Renal cortex interstitium (tissue), 11 donors: Measurements from ENCODE around the gene ETV1. TPM values are rescaled to one million over a fixed set of nuclear protein-coding genes. Genes with fewer than 3 reads are reported as not detected.
A peak's percentile ranks its signal among the peaks of the same experiment; 100 is the strongest.

Experiments
- DNase-seq, 11 donors: peaks; one replicate each; pipeline ENCODE4 v3.0.0-alpha.2; 2013; ENCODE audit warnings: low read depth in 9 of 11, low spot score in 4 of 11; ENCODE audit errors: extremely low read depth in 1 of 11
- polyA plus RNA-seq, 3 donors: library from polyadenylated mRNA; unstranded; fragments of 120-200 nt; gene quantifications; one replicate each; pipeline ENCODE4 v1.2.1, GENCODE V29; 2013; ENCODE audit not compliant: insufficient read length in 3 of 3

Gene ETV1
- polyA plus RNA-seq, 3 donors, result 34.0 to 40.5 (median 39.4) TPM

GRCh38 chr7:13851736-13852135 is 137.7 kb downstream of the ETV1 start:
- peak in 2 of 11 donors; percentile 2 to 11 for DNase-seq

- no peak for DNase-seq
Measured at GRCh38 chr7:13850185-13850752, 139.2 kb downstream of the ETV1 start.

GRCh38 chr7:13849163-13849892 is 140.1 kb downstream of the ETV1 start:
- no peak for DNase-seq

DNA sequence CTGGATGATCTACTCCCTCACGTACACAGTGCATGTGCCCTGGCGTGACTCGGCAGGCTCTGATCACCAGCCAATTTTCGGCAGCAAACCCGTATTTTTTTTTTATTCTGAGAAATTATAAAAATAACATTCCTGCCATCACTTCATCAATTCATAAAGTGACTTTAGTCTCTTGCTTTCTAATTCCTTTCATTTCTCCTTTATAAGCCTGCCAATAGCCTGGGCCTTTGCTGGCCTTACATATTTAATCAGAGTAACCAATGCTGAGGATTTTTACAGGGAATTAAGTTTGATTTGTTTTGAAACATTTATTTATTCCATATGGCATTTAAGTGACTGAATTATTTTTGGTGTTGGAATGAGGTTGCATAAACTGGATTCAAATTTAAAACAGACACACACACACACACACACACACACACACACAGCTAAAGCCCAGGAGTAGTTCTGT is 140.8 kb downstream of the ETV1 start:
- no peak for DNase-seq

GRCh38 chr7:13846386-13846785 is 143.1 kb downstream of the ETV1 start:
- DNase-seq, result no peak

DNA sequence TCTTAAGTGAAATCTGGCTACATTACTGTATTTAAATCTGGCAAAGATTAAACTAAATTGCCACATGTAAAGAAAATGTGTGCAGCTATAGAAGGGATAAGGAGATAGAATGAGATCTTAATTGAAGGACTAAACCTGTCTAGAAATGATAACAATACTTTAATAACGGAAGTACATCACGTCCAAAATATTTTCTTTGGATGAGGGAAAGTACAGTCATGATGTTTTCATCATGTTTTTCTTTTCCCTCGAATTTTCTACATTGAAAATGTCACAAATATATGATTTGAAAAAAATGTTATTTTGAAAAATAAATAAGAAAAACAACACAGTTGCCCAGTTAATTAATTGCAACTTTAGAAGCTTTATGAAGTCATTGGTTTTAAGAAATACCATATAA is 143.9 kb downstream of the ETV1 start:
- no peak for DNase-seq

- DNase-seq, result no peak
Measured at GRCh38 chr7:13844954-13845353, 144.5 kb downstream of the ETV1 start.

- no peak for DNase-seq
Measured at GRCh38 chr7:13841284-13841683, 148.2 kb downstream of the ETV1 start.
